ENCODE results near the gene RHOXF2.
"Not testable (repeated sequence)": the region's sequence is repeated elsewhere in the genome, so short reads cannot be mapped to it uniquely, and the experiment has no call there.

RHOXF2 gene

GRCh38 chrX:120158313-120158712 is at the start of gene RHOXF2:
Gene RHOXF2 (plus strand): TSS chrX:120158613. CDS start chrX:120158751, 138 bp downstream.
- H3K27me3 ChIP-seq (ENCODE audit: insufficient read depth, low read length); H2AFZ ChIP-seq (ENCODE audit: low read length, unreplicated experiment); H3K4me3 ChIP-seq (ENCODE audit: low read depth, low read length); H3K4me1 ChIP-seq (ENCODE audit: control insufficient read depth, insufficient read depth, low read length, unreplicated experiment); H3K79me2 ChIP-seq (ENCODE audit: control insufficient read depth, insufficient read depth, low read length, unreplicated experiment); H3K36me3 ChIP-seq (ENCODE audit: insufficient read depth, low read length); H3K27ac ChIP-seq (ENCODE audit: low read depth, low read length): not testable (repeated sequence)

- Histone ChIP-seq H3K27me3 (ENCODE audit: insufficient read depth, low read length) (no peaks in the 10 kb centered on the region), H3K4me1 (ENCODE audit: control insufficient read depth, insufficient read depth, low read length, unreplicated experiment) (peaks cover 10% of the 10 kb centered on the region), H3K27ac (ENCODE audit: low read depth, low read length) (no peak overlapping the region), H3K79me2 (ENCODE audit: control insufficient read depth, insufficient read depth, low read length, unreplicated experiment) (no peaks in the 10 kb centered on the region), H3K36me3 (ENCODE audit: insufficient read depth, low read length) (no peaks in the 10 kb centered on the region), H2AFZ (ENCODE audit: low read length, unreplicated experiment) (no peak overlapping the region), H3K4me3 (ENCODE audit: low read depth, low read length) (no peak overlapping the region)
Observed at GRCh38 chrX:120109378-120109777, 49.0 kb upstream of the RHOXF2 start.

- Histone ChIP-seq H3K27ac (ENCODE audit: low read depth, low read length) (no peak overlapping the region), H3K27me3 (ENCODE audit: insufficient read depth, low read length) (no peaks in the 10 kb centered on the region)
Observed at GRCh38 chrX:120111611-120112010, 46.8 kb upstream of the RHOXF2 start.

GRCh38 chrX:120115438-120115963 is 42.9 kb upstream of the RHOXF2 start, which contains the start of gene RHOXF1:
Gene RHOXF1 (minus strand): TSS chrX:120115913. CDS start chrX:120115862, 51 bp downstream.
- no peaks in the 10 kb centered on the region for H3K27me3 ChIP-seq (ENCODE audit: insufficient read depth, low read length)
- peaks cover 10% of the 10 kb centered on the region for H3K4me1 ChIP-seq (ENCODE audit: control insufficient read depth, insufficient read depth, low read length, unreplicated experiment)
- H3K4me3 ChIP-seq (ENCODE audit: low read depth, low read length), result no peak within 1 kb of the TSS
- no peak within 1 kb of the TSS for H2AFZ ChIP-seq (ENCODE audit: low read length, unreplicated experiment)
- H3K27ac ChIP-seq (ENCODE audit: low read depth, low read length), result no peak within 1 kb of the TSS
- H3K79me2 ChIP-seq (ENCODE audit: control insufficient read depth, insufficient read depth, low read length, unreplicated experiment), result no peaks in the 10 kb centered on the region
- H3K36me3 ChIP-seq (ENCODE audit: insufficient read depth, low read length), result no peaks in the 10 kb centered on the region

More at GRCh38 chrX:120111611-120112010, 46.8 kb upstream of the RHOXF2 start:
- H2AFZ ChIP-seq (ENCODE audit: low read length, unreplicated experiment), result no peak overlapping the region
- H3K4me1 ChIP-seq (ENCODE audit: control insufficient read depth, insufficient read depth, low read length, unreplicated experiment), result peaks cover 10% of the 10 kb centered on the region
- no peak overlapping the region for H3K4me3 ChIP-seq (ENCODE audit: low read depth, low read length)
- H3K36me3 ChIP-seq (ENCODE audit: insufficient read depth, low read length), result no peaks in the 10 kb centered on the region
- H3K79me2 ChIP-seq (ENCODE audit: control insufficient read depth, insufficient read depth, low read length, unreplicated experiment), result no peaks in the 10 kb centered on the region

- Histone ChIP-seq H3K27ac (ENCODE audit: low read depth, low read length) (no peak overlapping the region), H3K36me3 (ENCODE audit: insufficient read depth, low read length) (no peaks in the 10 kb centered on the region)
Observed at GRCh38 chrX:120120223-120120622, 38.2 kb upstream of the RHOXF2 start.

GRCh38 chrX:120125444-120125843 is 33.0 kb upstream of the RHOXF2 start:
- Histone ChIP-seq H3K27ac (ENCODE audit: low read depth, low read length) (no peak overlapping the region), H3K36me3 (ENCODE audit: insufficient read depth, low read length) (no peaks in the 10 kb centered on the region), H3K4me3 (ENCODE audit: low read depth, low read length) (peak overlapping the region; percentile 53), H3K79me2 (ENCODE audit: control insufficient read depth, insufficient read depth, low read length, unreplicated experiment) (no peaks in the 10 kb centered on the region), H3K4me1 (ENCODE audit: control insufficient read depth, insufficient read depth, low read length, unreplicated experiment) (no peaks in the 10 kb centered on the region), H3K27me3 (ENCODE audit: insufficient read depth, low read length) (no peaks in the 10 kb centered on the region), H2AFZ (ENCODE audit: low read length, unreplicated experiment) (peak overlapping the region; percentile 75)

More at GRCh38 chrX:120120223-120120622, 38.2 kb upstream of the RHOXF2 start:
- no peaks in the 10 kb centered on the region for H3K4me1 ChIP-seq (ENCODE audit: control insufficient read depth, insufficient read depth, low read length, unreplicated experiment)
- no peak overlapping the region for H2AFZ ChIP-seq (ENCODE audit: low read length, unreplicated experiment)
- no peaks in the 10 kb centered on the region for H3K27me3 ChIP-seq (ENCODE audit: insufficient read depth, low read length)
- no peak overlapping the region for H3K4me3 ChIP-seq (ENCODE audit: low read depth, low read length)
- no peaks in the 10 kb centered on the region for H3K79me2 ChIP-seq (ENCODE audit: control insufficient read depth, insufficient read depth, low read length, unreplicated experiment)

- H3K27ac ChIP-seq (ENCODE audit: low read depth, low read length); H3K36me3 ChIP-seq (ENCODE audit: insufficient read depth, low read length); H3K79me2 ChIP-seq (ENCODE audit: control insufficient read depth, insufficient read depth, low read length, unreplicated experiment); H2AFZ ChIP-seq (ENCODE audit: low read length, unreplicated experiment); H3K27me3 ChIP-seq (ENCODE audit: insufficient read depth, low read length); H3K4me1 ChIP-seq (ENCODE audit: control insufficient read depth, insufficient read depth, low read length, unreplicated experiment); H3K4me3 ChIP-seq (ENCODE audit: low read depth, low read length): not testable (repeated sequence)
Observed at GRCh38 chrX:120128306-120128846, 30.0 kb upstream of the RHOXF2 start.

- H3K4me1 ChIP-seq (ENCODE audit: control insufficient read depth, insufficient read depth, low read length, unreplicated experiment), result no peaks in the 10 kb centered on the region
- H3K79me2 ChIP-seq (ENCODE audit: control insufficient read depth, insufficient read depth, low read length, unreplicated experiment), result no peaks in the 10 kb centered on the region
- H3K27me3 ChIP-seq (ENCODE audit: insufficient read depth, low read length), result no peaks in the 10 kb centered on the region
- no peak overlapping the region for H3K4me3 ChIP-seq (ENCODE audit: low read depth, low read length)
- H3K36me3 ChIP-seq (ENCODE audit: insufficient read depth, low read length), result no peaks in the 10 kb centered on the region
- H3K27ac ChIP-seq (ENCODE audit: low read depth, low read length), result no peak overlapping the region
- H2AFZ ChIP-seq (ENCODE audit: low read length, unreplicated experiment), result no peak overlapping the region
Observed at GRCh38 chrX:120136128-120136527, 22.3 kb upstream of the RHOXF2 start.

- no peaks in the 10 kb centered on the region for H3K27me3 ChIP-seq (ENCODE audit: insufficient read depth, low read length)
- no peak overlapping the region for H3K4me3 ChIP-seq (ENCODE audit: low read depth, low read length)
- H3K36me3 ChIP-seq (ENCODE audit: insufficient read depth, low read length), result no peaks in the 10 kb centered on the region
- H3K79me2 ChIP-seq (ENCODE audit: control insufficient read depth, insufficient read depth, low read length, unreplicated experiment), result no peaks in the 10 kb centered on the region
- no peak overlapping the region for H2AFZ ChIP-seq (ENCODE audit: low read length, unreplicated experiment)
- no peaks in the 10 kb centered on the region for H3K4me1 ChIP-seq (ENCODE audit: control insufficient read depth, insufficient read depth, low read length, unreplicated experiment)
- no peak overlapping the region for H3K27ac ChIP-seq (ENCODE audit: low read depth, low read length)
Observed at GRCh38 chrX:120136840-120137239, 21.6 kb upstream of the RHOXF2 start.

- Histone ChIP-seq H3K4me3 (ENCODE audit: low read depth, low read length) (no peak overlapping the region), H3K27ac (ENCODE audit: low read depth, low read length) (no peak overlapping the region), H3K79me2 (ENCODE audit: control insufficient read depth, insufficient read depth, low read length, unreplicated experiment) (no peaks in the 10 kb centered on the region), H3K4me1 (ENCODE audit: control insufficient read depth, insufficient read depth, low read length, unreplicated experiment) (no peaks in the 10 kb centered on the region), H2AFZ (ENCODE audit: low read length, unreplicated experiment) (no peak overlapping the region), H3K36me3 (ENCODE audit: insufficient read depth, low read length) (no peaks in the 10 kb centered on the region), H3K27me3 (ENCODE audit: insufficient read depth, low read length) (no peaks in the 10 kb centered on the region)
Observed at GRCh38 chrX:120137439-120137838, 21.0 kb upstream of the RHOXF2 start.

- H3K4me3 ChIP-seq (ENCODE audit: low read depth, low read length), result no peak overlapping the region
- no peaks in the 10 kb centered on the region for H3K79me2 ChIP-seq (ENCODE audit: control insufficient read depth, insufficient read depth, low read length, unreplicated experiment)
- no peaks in the 10 kb centered on the region for H3K4me1 ChIP-seq (ENCODE audit: control insufficient read depth, insufficient read depth, low read length, unreplicated experiment)
- H3K36me3 ChIP-seq (ENCODE audit: insufficient read depth, low read length), result no peaks in the 10 kb centered on the region
- no peak overlapping the region for H3K27ac ChIP-seq (ENCODE audit: low read depth, low read length)
- no peak overlapping the region for H2AFZ ChIP-seq (ENCODE audit: low read length, unreplicated experiment)
- H3K27me3 ChIP-seq (ENCODE audit: insufficient read depth, low read length), result no peaks in the 10 kb centered on the region
Observed at GRCh38 chrX:120140293-120140981, 18.0 kb upstream of the RHOXF2 start.

Data from ACC112 (cell line).